NCI-H146 (cell line): ENCODE data around the gene RARB.

Experiments used
- DNase-seq: peaks from one replicate; lab custom pipeline; 2025; lab: John Stamatoyannopoulos, UW

RARB gene

DNA sequence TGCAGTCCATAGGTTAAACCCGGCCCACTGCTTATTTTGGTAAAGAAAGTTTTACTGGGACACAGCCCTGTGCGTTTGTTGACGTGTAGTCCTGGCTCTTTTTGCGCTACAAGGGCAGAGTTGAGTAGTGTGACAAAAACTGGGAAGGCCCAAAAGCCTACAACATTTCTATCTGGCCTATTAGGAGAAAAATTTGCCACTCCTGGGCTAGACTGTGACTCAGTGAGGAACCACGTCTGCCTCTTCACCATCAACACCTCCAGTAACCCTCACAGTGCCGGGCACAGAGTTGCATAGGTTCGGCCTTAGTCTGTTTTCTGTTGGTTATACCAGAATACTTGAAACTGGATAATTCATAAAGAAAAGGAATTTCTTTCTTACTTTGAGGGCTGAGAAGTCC is 126.3 kb downstream of the RARB start:
- DNase-seq, result no peak

DNA sequence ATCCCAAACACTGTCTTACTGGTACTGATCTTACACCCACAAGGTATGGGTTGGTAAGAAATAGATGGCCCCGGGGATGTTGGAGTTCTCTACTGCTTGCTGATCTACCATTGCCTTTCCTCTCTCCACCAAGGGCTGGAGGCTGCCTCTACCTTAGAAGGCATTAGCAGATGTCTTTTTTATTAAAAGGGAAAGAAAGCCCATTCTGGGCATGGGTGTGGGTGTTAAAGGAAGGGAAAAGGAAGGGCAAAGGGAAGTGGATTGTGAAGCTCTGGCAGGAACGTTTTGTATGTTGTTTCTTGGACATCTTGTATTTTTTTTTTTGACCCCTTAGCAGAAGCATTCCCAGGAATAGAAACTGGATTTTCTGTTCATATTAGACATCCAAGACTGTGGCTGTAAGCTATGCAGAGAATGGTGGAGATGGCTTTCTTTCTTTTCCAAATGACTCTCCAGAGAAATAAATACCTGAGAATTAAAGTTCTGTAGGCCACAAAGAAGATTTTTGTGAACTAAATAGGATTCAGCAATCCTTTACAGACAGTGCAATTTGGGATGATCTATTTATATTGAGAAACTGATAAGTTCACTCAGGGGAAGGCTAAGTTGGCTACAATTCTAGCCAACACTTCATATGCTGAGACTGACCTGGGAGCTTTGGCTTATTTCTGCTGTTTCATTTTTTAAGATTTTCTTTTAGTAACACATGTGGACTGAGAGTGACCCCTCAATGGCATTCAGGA is 127.8 kb downstream of the RARB start:
- DNase-seq, result no peak

DNA sequence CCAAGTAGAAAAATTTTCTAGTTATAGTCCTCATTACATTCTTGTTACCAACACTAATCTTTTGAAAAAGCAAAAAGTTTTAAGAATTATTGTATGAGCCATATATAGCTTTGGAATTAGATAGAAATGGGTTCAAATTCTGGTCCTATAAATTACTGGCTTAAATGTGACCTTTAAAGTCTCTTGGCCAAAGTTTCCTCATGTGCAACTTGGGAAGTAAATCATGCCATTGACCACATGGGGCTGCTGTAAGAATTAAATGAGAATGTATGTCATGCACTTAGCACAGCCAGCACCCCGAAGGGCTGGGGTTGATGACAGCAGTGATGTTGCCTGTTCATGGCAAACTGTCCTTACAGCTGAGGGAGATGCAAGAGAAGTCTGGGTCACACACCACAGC is 128.4 kb downstream of the RARB start:
- no peak for DNase-seq

DNA sequence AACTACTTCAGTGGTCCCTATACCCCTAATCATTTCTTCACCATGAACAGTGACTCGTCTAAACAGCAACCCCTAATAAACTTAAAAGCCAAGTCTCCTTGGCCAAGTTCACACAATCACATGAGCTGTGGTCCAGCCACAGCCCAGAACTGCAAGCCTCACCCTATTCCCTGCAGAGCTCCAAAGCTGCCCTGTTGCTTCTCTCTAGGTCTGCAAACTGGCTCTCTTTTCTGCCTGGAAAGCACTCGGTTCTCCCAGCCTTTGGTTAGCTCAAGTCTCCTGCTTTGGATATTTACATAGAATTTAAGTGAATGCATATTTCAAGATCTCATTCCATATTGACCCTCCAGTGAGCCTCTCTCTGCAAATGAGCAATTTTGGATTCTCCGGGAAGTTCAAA is 129.6 kb downstream of the RARB start:
- no peak for DNase-seq

DNA sequence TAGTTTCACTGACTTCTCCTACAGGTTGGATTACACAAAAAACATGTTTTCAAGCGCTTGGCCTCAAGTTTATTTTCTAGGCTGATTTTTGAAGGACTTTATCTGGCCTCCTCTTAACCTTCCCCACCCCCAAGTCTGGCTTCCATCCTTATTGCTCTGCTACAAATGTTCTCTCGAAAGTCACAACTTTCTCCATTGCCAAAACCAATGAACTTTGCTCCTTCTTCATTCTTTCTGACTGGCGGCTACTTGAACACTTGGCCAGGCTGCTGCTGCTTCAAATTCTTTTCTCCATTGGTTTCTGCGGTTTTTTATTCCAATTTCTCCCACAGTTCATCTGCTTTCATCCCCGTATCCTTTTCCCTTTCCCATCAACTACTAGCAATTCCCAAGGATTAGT is 130.1 kb downstream of the RARB start:
- DNase-seq, result no peak

DNA sequence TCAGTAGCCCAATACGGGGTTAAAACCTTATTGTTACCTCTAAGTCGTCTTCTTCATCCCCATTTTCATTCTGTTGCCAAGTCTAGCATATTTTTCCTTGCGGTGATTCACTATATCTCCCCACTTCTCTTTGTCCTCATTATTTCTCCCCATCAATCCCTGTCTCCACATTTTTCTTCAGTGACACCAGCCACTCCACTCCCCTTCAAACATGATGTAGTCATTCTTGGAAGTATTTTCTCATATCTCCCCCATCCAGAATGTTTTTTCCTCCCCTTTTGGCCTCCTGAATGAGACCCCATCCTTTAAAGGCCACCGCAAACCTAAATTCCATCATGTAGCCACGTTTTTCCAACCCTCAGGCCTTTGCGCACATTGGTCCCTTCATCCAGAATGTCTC is 130.7 kb downstream of the RARB start:
- no peak for DNase-seq

DNA sequence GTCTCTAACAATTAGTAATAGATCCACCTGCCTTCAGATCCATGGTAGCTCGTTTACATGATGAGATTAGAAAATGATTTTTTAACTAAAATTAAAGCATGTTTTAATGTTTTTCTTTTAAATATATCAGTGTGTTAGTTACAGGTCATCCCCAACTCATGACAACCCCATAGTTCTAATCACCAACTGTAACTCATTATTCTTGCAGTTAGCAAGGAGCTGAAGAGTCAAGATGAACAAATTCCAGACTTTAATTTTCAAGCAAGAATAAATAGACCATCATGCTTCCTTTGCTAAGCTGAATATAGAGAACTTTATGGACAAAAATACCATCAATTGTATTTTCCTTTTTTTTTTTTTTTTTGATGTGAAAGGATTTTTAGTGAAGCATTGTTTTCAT is 135.5 kb downstream of the RARB start:
- no peak for DNase-seq

DNA sequence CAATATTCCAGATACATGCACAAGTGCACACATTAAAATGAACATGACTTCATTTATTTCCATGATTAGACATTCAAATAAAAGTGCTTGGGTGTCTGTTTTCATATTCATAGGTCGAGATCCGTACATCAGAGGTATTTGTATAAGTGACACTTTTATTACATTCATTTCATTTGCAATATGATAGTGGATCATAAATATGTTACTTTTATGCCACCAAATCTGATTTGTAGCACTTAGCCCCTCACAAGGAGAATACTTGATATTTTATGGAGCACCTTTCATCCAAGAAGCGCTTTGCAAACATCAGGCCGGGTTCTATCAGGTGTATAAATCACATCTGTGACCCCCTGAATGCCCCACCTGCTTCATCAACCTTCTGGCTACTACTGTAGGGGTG is 136.0 kb downstream of the RARB start:
- no peak for DNase-seq

DNA sequence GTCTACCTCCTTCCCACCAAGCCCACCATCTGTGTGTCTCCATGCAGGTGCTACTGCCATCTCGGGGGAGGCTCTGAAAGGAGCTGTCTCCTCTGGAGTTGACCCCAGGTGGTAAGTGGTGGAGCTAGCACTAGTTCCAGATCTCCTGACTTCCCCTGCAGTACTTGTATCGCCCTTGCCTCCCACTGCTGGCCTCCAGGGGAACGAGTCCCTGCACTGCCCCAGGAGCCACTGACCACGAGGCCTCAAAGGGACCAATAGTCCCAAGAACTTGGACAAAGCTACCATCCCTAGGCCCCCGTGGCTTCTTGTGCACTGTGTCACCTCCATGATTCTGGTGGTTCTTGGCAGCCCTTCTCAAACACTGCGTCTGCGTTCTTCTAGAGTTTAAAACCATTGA is 137.7 kb downstream of the RARB start:
- DNase-seq, result no peak

DNA sequence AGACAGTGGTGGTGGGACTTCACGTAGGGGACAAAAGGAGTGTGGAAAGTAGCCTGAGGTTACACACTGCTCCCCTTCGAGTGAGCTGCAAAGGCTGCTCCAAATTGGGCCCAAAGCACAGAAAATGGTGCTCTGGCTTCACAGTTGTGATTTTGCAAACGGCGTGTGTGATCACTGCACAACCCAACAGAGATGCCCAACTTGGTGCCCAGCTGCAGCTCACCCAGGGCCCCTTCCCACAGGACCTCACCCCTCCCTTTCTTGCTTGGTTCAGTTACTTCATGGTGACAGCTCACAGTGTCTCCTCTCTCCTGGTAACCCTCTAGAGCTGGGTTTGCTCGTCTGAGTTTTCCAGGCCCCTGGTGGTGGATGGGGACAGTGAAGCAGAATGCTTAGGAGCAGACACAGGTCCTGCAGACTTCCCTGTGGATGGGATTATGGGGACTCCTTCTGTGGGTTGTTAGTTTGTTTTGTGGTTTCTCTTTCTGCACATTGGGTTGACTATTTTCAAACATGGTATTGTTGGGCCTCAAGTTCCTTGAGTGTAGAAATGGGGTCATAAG is 138.4 kb downstream of the RARB start:
- no peak for DNase-seq

DNA sequence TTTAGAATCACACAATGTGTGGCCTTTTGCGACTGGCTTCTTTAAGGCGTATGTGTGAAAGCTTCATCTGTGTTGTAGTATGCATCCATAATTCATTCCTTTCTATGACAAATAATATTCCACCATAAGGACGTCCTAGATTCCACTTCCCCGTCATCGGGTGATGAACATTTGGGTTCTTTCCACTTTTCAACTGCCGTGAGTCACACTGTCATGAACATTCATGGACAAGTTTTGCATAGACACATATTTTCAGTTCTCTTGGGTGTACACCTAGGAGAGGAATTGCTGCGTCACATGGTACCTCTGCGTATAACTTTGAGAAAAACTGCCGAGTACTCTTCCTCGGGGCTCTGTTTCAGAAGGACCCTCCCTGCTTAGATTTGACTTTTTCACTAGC is 139.3 kb downstream of the RARB start:
- no peak for DNase-seq

DNA sequence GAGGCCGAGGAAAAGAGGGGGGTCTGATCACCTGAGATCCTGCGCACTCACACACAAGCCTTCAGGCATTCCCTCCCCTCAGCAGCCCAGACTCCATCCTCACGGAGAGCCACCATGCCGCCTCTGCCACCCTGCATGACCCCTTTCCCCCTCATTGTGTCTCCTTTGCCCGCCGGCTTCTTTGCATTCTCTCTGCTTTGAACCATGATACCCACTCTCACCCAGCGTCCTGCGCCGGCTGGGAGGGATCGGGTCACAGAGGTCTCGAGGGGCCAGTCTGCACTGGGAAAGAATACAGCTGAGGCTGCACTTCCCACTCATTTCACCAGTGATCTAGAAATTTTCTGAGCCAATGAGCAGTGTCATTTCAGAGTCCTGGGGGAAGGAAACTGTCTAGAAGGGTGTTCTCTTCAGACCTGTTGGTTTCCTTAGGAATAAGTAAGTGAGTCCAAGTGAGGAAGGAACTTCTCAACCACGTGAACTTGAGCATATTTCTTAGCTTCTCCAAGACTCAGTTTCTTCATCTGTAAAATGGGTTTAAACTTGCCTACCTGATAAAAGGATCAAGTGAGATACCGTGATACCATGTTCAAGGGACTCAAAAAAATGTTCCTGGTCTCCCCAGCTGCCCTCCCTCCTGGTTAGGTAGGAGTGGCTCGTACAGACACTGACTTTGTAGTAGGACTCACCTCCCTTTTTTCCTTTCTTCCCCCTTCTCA is 139.9 kb downstream of the RARB start:
- DNase-seq, result no peak

DNA sequence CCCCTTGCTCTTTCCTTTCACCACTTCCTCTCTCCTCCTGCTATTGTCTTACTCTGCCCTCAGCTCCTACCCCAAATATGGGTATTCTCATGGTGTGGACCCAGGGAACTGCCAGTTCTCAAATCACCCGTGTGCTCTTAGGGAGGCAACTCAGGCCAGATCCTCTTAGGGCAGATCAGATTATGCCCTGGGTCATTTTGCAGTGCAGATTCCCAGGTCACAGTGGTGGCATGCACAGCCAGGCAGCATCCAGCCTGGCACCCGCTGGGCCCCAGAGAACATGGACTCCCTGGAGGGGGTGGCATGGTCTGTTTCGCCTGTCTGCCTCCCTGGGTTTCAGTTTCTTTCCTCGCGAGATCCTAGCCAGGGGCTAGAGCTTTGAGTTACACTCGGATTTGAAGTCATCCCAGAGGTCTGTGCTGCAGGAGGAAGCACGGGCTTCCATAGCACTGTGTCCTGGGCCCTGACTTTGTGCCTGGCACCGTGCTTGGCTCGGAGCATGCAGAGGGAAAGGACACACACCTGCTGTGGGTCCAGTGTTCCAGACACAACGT is 140.5 kb downstream of the RARB start:
- DNase-seq, result no peak

DNA sequence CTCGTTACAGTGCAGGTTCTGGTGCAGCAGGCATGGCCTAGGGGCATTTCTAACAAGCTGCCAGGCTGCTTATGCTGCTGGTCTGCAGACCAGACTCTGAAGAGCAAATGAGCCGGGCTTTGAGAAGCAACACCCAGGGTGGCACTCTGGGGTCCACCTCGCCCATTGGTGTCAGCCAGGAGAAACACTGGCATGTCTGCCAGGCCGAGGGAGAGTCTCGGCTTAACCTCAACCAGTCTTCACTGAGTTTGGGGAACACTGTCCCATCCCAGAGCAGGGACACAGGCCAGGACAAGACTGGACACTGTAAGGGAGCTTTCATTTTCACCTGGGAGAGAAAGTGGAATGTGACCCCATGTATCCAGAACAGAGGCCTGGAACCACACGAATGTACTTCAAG is 143.2 kb downstream of the RARB start:
- no peak for DNase-seq

DNA sequence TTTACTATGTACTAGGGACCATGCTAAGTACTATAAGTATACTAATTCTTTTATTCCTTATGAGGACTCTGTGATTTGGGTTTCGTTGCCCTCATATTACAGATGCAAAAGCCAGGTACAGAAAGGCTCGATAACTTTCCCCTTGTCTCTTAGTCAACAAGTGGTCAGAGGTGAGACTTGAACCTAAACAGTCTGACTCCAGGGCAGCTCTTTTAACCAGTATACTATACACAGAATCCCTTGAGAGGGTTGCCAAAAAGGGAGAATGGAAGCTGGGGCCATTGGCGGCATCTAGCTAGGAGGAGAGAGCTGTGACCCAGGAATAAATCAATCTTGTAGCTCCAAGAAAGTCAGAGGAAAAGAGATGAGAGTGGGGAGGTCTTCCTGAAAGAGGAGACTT is 144.3 kb downstream of the RARB start:
- DNase-seq, result no peak

DNA sequence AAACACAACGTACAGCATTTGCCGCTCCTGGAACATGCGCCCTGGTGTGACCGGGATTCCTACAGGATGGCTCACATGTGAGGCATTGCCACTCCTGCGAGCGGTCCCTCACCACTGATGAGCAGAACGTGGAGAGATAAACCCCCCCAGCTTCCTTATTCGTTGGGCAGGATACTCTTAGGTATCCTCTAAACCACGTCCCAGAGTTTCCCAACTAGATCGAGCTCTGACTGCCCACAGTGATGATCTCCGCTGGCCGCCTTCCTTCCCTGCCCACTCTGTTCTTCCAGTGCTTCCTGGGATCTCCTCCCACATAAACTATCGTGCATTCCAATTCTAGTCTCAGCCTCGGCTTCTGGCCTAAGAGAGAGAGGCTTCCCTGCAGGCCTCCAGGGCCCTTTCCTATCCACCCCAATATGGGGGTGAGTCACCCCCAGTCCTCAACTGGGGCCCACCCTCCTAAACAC is 144.9 kb downstream of the RARB start:
- DNase-seq, result no peak

DNA sequence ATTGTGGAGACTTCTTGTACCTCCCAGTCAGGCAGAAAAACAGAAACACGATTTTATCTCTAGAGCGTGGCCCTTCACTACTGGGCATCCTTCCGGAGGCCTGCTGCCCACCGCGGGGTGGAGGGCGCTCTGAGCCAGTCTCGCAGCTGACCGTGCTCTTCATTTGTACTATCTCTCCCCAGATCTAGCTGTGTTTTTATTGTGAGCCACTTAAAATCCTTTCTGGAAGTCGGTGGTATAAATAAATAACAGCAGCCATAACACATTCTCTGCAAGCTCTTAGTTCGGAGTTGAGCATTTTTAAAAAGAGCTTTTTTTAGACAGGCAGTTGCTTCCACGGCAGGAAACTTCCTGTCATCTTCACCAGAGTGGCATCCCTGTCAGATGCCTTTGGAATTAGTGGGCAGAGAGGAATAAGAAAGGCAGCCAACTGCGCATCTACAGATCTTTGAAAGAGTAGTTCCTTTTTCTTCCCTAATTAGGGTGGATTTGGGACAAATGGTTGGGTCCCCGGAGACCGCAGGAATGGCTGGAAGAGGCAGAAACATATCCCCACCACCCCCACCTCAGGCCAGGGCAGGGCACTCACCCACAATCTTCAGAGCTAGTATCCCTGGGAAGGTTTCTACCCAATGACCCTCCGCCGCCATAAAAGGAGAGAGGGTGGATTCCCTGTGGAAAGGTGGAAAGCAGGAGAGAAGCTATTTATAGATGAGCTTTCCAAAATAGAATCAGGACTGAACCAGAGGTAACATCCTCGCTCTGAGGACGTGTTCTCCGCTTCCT is 145.5 kb downstream of the RARB start:
- no peak for DNase-seq

DNA sequence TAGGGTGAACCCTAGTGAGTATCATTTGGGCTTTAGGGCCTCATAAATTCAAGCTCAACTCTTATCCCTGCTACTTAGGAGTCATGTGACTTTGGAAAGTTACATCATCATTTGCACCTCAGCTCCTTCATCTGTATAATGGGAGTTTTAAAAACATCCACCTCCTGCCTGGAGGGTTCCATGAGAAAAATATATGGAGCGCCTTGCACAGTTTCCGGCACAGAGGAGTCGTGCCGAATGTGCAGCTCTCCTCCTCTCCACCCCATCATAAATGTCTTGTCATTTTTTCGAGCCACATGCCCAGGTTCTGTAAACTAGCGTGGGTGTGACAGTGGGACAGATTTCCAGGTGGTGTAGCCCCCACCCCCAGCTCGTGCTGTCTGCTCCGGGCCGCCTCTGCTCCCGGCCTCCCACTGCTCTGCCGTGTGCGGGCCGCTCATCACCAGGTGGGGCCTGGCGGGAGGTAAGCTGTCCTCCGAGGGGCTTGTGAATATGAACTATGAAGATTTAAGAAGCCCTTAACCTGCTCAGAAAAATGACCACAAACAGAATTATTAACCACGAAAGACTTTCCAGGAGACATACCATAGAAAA is 146.2 kb downstream of the RARB start:
- no peak for DNase-seq

DNA sequence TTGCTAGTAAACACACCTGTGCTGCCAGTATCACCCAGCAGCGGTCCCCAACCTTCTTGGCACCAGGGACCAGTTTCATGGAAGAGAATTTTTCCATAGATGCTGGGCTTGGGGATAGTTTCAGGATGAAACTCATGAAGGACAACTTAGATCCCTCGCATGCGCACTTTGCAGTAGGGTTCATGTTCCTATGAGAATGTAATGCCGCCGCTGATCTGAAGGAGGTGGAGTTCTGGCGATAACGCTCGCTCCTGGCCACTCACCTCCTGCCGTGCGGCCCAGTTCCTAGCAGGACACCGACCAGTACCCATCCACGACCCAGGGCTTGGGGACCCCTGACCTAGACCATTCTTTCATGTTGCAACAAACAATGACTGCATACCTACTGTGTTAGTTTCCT is 146.9 kb downstream of the RARB start:
- DNase-seq, result no peak

DNA sequence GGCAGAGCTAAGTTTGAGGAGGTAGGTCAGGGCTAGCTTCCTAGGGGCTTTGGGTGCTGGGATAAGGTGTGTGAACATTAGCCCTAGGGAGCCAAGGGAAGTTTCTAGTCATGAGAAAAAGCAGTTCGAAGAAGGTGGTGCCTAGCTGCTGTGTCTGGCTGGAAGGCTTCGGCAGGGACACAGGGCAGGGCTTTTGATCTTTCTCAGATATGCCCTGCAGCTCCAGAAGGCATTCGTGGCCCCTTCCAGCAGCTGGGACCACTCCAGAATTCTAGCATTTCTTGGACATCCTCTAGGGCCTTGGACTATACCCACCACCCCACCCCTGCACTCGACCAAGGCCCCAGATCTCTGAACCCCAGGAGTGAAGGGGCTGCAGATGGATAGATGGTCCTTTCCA is 148.1 kb downstream of the RARB start:
- no peak for DNase-seq

DNA sequence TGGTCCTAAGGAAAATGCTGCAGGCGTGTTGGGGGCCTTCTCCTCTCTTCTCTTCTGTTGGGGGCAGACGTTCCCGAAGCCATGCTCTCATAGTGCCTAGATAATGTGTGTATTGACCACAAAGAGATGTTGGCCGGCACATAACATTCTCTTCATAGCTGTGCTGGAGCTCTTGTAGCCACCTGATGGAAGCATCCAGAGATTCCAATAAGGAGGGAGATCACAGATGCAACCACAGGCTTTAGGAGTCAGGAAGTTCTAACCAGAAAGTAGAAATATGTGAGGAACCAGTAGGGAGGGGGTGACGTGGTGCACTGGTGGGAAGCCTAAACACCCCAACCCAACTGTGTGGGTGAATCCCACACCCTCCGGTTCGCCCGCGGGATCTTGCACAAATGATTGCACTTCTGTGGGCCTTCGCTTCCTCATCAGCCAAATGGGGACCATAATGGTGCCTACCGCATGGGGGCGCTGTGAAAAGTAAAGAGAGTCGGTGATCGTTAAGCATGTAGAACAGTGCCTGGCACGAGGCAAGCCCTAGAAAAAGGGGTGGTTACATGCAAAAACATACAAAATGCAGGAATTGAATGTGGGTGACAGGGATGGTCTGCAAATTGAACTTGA is 148.9 kb downstream of the RARB start:
- no peak for DNase-seq

DNA sequence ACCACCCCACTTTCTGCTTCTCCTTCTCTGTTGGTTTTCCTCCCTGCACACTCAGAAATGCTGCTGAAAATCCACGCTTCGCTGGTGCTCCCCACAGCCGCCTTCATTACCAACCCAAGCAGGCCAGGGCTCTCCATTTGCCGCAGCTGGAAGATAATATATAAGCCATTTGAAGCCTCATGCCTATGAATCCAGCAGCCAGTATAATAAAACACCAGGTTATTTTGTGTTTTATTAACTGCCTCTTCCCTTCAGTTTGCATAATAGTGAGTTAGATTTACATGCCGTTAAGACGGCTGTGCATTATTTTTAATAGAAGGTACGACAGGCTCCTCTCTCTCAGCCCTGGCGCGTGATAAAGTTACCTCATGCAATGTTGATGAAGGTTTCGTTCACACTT is 150.0 kb downstream of the RARB start:
- no peak for DNase-seq
